Measurements from ENCODE around the gene PDE9A. TPM values are rescaled to one million over a fixed set of nuclear protein-coding genes. Genes with fewer than 3 reads are reported as not detected.

PDE9A gene
- total and polyA plus RNA-seq, 10 donors: 7.9 to 45.5 (median 23.8) TPM

DNA sequence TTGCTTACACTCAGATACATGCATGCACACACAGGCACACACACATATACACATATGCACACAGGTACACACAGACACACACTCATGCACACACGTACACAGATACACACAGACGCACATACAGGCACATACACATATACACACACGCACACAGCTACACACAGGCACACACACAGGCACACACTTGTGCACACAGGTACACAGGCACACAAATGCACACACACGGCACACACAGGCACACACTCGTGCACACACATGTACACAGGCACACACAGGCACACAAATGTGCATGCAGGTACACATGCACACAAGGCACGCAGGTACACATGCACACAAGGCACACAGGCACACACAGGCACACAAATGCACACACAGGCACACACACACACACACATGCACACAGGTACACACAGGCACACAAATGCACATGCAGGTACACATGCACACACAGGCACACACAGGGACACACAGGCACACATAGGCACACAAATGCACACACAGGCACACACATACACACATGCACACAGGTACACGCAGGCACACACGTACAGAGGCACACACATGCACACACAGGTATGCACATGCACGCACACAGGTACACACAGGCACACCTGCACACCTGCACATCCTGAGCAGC lies 115.9 kb downstream of the PDE9A start:
- Histone ChIP-seq H3K9me3 (no peaks in the 10 kb centered on the region), H3K4me1 (no peaks in the 10 kb centered on the region), H3K4me3 (no peak overlapping the region), H3K36me3 (peaks cover 0 to 90% (median 19%) of the 10 kb centered on the region in 6 donors), H3K27ac (no peak overlapping the region), H3K27me3 (replicated peaks in 1 of 7) (no peaks in the 10 kb centered on the region)
- WGBS, 5 donors: 68 to 92% (median 84%) methylated on average over 6 to 9 of the region's 9 CpGs
- intact Hi-C loops (cut with DNase I; ENCODE audit: low total_unique reads): no loop called here
- no peak for DNase-seq
- TF ChIP-seq POLR2A (IDR thresholded peaks at IDR 0.05): no peak
- TF ChIP-seq, protein P1, sequence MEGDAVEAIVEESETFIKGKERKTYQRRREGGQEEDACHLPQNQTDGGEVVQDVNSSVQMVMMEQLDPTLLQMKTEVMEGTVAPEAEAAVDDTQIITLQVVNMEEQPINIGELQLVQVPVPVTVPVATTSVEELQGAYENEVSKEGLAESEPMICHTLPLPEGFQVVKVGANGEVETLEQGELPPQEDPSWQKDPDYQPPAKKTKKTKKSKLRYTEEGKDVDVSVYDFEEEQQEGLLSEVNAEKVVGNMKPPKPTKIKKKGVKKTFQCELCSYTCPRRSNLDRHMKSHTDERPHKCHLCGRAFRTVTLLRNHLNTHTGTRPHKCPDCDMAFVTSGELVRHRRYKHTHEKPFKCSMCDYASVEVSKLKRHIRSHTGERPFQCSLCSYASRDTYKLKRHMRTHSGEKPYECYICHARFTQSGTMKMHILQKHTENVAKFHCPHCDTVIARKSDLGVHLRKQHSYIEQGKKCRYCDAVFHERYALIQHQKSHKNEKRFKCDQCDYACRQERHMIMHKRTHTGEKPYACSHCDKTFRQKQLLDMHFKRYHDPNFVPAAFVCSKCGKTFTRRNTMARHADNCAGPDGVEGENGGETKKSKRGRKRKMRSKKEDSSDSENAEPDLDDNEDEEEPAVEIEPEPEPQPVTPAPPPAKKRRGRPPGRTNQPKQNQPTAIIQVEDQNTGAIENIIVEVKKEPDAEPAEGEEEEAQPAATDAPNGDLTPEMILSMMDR (IDR thresholded peaks at IDR 0.05 in 8 of 11, conservative IDR thresholded peaks at IDR 0.05 in 3 of 11): no peak
- no peak for TF ChIP-seq POLR2AphosphoS5 (IDR thresholded peaks at IDR 0.05)

DNA sequence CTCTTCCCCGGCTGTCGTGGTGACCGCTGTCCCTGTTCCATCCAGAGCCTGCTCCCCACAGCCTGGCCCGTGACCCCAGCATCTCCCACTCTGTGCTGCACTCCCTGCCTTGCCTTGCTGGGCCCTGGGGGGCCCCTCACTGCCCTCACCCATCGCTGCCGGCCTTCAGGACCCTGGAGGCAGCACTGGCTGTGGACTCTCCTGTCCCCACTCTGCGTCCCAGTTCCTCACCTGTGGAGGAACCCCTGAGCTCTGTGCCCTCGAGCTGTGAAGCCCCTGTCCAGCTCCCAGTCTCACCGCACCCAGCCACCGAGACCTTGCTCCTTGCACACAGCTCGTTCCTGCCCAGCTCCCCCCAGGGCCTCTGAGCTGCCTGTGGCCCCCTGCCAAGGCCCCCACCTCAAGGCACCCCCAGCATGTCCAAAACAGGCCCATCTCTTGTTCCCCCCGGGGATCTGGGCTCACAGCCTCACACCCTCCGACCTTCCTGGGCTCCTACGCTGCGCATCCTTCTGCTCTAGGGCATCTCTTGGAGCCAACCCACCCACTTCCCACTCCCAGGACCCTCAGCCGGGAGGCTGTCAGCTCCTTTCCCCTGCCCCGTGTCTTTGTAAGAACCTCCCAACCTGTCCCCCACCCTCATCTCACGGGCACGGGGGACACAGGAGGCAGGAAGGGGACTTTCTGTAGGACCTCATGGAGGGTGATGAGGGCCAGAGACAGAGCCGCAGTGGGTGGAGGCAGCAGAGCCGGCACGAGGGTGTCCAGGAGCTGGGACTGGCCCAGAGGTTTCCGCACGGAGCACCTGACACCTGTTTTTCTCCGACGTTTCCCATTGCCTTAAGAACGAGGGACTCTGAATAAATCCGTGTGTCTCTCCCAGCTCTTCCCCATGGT lies 116.6 kb downstream of the PDE9A start:
- intact Hi-C loops (cut with DNase I; ENCODE audit: low total_unique reads): no loop called here
- 90 to 95% (median 91%) methylated on average over 27 to 28 of the region's 28 CpGs for WGBS, 5 donors
- no peak for DNase-seq

DNA sequence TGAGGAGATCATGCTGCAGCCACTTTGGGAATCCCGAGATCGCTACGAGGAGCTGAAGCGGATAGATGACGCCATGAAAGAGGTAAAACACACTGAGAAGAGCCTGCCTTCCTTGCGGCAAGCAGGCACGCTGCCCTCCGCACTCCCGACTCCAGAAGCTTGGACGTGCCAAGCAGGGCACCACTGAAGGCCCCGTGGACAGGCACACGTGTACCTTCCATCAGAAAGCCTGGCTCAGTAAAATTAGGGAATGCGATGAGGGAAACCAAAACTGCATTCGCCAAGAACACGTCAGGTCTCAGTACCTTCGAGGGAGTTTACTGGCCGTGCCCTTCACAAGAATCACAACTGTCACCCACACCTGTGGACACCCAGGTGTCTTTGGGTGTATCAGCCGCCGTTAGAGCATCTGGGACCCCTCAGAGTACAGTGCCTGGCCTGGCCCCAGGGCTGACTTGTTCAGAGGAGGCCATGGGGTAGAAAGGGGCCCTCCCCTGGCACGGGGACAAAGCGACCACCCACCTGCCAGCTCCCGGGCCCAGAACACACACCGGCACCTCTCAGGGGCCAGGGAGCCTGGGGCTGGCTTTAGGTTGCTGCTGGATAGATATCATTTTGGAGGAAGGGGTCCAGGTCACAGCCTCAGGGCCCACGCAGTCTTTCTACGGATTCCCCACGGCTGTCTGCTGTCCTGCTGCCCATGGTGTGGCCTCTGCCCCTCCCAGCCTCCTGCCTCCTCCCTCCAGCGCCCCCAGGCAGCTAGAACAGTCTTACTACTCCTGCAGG lies 117.5 kb downstream of the PDE9A start:
- no peaks in the 10 kb centered on the region for H3K9me3 ChIP-seq
- peaks cover 0 to 87% (median 16%) of the 10 kb centered on the region in 6 donors for H3K36me3 ChIP-seq
- H3K27ac ChIP-seq: no peak overlapping the region
- TF ChIP-seq POLR2AphosphoS5 (IDR thresholded peaks at IDR 0.05): no peak
- WGBS, 5 donors: 94 to 96% (median 95%) methylated on average over 24 to 27 of the region's 27 CpGs
- H3K4me1 ChIP-seq: no peaks in the 10 kb centered on the region
- intact Hi-C loops (cut with DNase I; ENCODE audit: low total_unique reads): no loop called here
- H3K27me3 ChIP-seq (replicated peaks in 1 of 7): no peaks in the 10 kb centered on the region
- no peak for DNase-seq
- no peak overlapping the region for H3K4me3 ChIP-seq

More for the DNA sequence above, 116.6 kb downstream of the PDE9A start:
- no peak overlapping the region for H3K27ac ChIP-seq
- H3K4me3 ChIP-seq: no peak overlapping the region
- H3K36me3 ChIP-seq: peaks cover 0 to 89% (median 19%) of the 10 kb centered on the region in 6 donors
- no peaks in the 10 kb centered on the region for H3K9me3 ChIP-seq
- no peaks in the 10 kb centered on the region for H3K27me3 ChIP-seq (replicated peaks in 1 of 7)
- TF ChIP-seq, protein P1 (IDR thresholded peaks at IDR 0.05 in 8 of 11, conservative IDR thresholded peaks at IDR 0.05 in 3 of 11): no peak
- TF ChIP-seq POLR2A (IDR thresholded peaks at IDR 0.05) (no peak), POLR2AphosphoS5 (IDR thresholded peaks at IDR 0.05) (no peak)
- no peaks in the 10 kb centered on the region for H3K4me1 ChIP-seq

DNA sequence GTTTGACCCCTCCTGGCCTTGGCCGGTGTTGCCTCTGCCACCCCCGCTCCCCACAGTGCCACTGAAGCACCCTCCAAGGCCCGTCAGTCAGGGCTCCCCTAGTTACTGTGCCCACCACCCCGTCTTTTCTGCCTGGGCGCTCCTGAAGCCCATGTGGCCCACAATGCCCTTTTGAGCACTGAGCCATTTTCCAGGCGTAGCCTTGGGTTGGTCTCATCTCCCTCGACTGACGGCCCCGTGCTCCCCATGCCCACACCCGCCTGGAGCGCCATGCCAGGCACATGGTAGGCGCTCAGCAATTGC lies 118.0 kb downstream of the PDE9A start:
- H3K4me1 ChIP-seq: no peaks in the 10 kb centered on the region
- intact Hi-C loops (cut with DNase I; ENCODE audit: low total_unique reads): no loop called here
- DNase-seq: no peak
- H3K27ac ChIP-seq: no peak overlapping the region
- H3K27me3 ChIP-seq (replicated peaks in 1 of 7): no peaks in the 10 kb centered on the region
- H3K9me3 ChIP-seq: no peaks in the 10 kb centered on the region
- H3K4me3 ChIP-seq: no peak overlapping the region
- WGBS, 5 donors: 90 to 99% (median 93%) methylated on average over 8 to 12 of the region's 12 CpGs
- no peak for TF ChIP-seq POLR2AphosphoS5 (IDR thresholded peaks at IDR 0.05)
- no peak for TF ChIP-seq POLR2A (IDR thresholded peaks at IDR 0.05)
- TF ChIP-seq, protein P1 (IDR thresholded peaks at IDR 0.05 in 8 of 11, conservative IDR thresholded peaks at IDR 0.05 in 3 of 11): no peak
- H3K36me3 ChIP-seq: peaks cover 0 to 82% (median 13%) of the 10 kb centered on the region in 6 donors

Measured in spleen (tissue), 11 donors.